Retina (tissue), 1 donor: ENCODE measurements around the gene STXBP1.

Experiments
- DNase-seq: peaks from one replicate; pipeline ENCODE4 v3.0.0-alpha.2; 2016

Gene STXBP1

GRCh38 chr9:127660886-127661741, 49.0 kb downstream of the STXBP1 start:
- DNase-seq: peak; percentile 80

GRCh38 chr9:127662617-127663016, 50.5 kb downstream of the STXBP1 start:
- DNase-seq: no peak

GRCh38 chr9:127664324-127664677, 52.2 kb downstream of the STXBP1 start:
- DNase-seq: no peak

- peak; percentile 85 for DNase-seq
Measured at GRCh38 chr9:127664678-127665507, 52.8 kb downstream of the STXBP1 start.

- DNase-seq: no peak
Measured at GRCh38 chr9:127667127-127667844, 55.2 kb downstream of the STXBP1 start.

GRCh38 chr9:127667906-127668305, 55.8 kb downstream of the STXBP1 start:
- no peak for DNase-seq

- DNase-seq: no peak
Measured at GRCh38 chr9:127673234-127673633, 61.2 kb downstream of the STXBP1 start.

GRCh38 chr9:127676638-127677037, 64.6 kb downstream of the STXBP1 start:
- no peak for DNase-seq

- no peak for DNase-seq
Measured at GRCh38 chr9:127679506-127679905, 67.4 kb downstream of the STXBP1 start.

GRCh38 chr9:127680226-127680625, 68.1 kb downstream of the STXBP1 start:
- DNase-seq: no peak

GRCh38 chr9:127680846-127681245, 68.8 kb downstream of the STXBP1 start:
- no peak for DNase-seq

GRCh38 chr9:127682351-127683136, 70.5 kb downstream of the STXBP1 start:
- no peak for DNase-seq

- DNase-seq: no peak
Measured at GRCh38 chr9:127683723-127684122, 71.6 kb downstream of the STXBP1 start.

- no peak for DNase-seq
Measured at GRCh38 chr9:127684576-127684975, 72.5 kb downstream of the STXBP1 start.

GRCh38 chr9:127686461-127687393, 74.7 kb downstream of the STXBP1 start:
- no peak for DNase-seq

- DNase-seq: no peak
Measured at GRCh38 chr9:127689329-127690000, 77.4 kb downstream of the STXBP1 start.

GRCh38 chr9:127690735-127691134, 78.7 kb downstream of the STXBP1 start:
- no peak for DNase-seq

GRCh38 chr9:127692071-127692470, 80.0 kb downstream of the STXBP1 start:
- no peak for DNase-seq

- DNase-seq: no peak
Measured at GRCh38 chr9:127693143-127693542, 81.1 kb downstream of the STXBP1 start.

- DNase-seq: no peak
Measured at GRCh38 chr9:127693697-127694096, 81.6 kb downstream of the STXBP1 start.
